Stimulated activated CD8-positive, alpha-beta memory T cell treated with anti-CD3 and anti-CD28 coated beads, Interleukin-12 subunit alpha, Interleukin-12 subunit beta, amount 100 ng/mL, for 4 hours (primary cell): ENCODE results near the gene TRPM3.

Experiments
- DNase-seq: peaks from one replicate; pipeline ENCODE4 v3.0.0-alpha.2; 2020; ENCODE audit warnings: low read depth

TRPM3 gene

DNA sequence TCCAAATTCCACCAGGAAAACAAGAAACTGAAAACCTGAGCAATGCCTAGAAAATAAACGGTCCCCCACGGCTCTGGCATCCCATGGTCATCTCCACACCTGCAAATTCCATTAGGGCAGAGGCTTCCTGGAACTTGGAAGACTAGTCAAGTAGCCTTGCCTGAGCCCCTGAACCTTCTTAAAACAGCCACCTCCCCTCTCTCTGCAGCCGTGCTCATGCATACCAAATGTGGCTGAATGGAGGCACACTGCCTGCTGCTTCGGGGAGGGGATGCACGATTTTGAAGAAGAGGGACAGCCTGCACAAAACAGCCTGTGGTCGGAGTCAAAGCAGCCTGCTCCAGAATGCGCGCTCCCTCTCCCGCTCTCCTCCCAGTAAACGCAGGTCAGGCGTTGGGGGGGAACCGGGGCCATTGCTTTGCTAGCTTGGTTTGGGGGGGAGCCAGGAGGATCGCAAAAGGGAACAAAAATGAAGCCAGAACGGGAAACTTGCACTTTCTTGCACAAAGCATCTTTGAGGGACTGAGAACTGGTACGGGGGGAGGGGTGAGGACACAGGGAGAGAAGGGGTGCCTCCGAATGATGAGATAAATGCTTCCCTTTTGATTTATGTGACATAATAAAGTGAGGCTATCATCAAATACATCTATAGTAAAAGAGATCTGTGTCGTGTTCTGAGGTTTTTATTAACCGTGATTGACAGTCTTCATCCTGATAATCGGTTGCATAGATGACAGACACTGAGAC, at the start of gene TRPM3:
Gene TRPM3, minus strand, starts transcription at position 347 of the 747 bp plus-strand sequence. Its CDS starts 267 bp downstream, at position 80.
- no peak for DNase-seq

DNA sequence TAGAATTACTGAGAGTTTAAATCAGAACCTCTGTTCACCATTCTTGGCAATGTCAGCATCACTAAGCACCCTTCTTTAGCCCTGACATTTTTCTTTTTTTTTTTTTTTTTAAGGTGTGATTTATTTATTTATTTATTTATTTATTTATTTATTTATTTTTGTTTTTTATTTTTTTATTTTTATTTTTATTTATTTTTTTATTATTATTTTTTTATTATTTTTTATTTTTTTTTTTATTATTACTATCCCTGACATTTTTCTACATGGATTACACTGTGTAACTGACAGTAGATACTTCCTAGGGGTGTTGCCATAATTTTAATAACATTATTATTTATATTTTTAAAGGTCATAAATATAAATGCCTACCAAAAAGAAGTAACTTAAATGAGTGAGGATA, 47.0 kb upstream of the TRPM3 start:
- no peak for DNase-seq

DNA sequence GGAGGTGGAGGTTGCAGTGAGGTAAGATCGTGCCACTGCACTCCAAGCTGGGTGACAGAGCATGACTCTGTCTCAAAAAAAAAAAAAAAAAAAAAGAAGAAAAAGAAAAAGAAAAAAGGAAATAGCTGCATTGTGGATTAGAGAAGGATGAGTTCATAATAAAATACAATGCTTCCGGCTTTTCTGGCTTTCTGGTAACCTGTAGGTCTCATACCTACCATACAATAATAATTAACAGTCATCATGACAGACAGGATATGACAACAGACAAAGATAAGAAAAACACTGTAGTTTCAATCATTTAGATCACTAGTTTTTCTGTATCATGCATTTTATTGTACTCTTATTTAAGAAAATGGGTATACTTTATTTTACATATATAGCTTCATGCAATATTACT, 40.7 kb upstream of the TRPM3 start:
- DNase-seq, result no peak

DNA sequence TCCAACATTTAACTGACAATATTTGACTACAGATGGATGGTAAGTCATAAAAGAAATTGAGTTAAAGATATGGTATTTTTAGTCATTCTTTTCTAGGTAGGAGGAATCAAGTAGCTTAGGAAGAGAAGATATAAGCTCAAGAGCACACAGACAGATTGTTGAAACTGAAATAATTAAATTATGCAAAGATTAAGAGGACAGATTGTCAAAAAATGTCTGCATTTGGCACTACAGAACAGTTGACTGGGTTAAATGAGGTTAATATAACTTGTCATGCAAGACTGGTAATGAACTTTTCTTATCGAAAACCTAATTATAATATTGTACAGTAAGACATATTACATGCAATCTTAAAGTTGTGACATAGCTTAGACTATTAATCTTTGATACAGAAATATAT, 36.3 kb upstream of the TRPM3 start:
- no peak for DNase-seq

DNA sequence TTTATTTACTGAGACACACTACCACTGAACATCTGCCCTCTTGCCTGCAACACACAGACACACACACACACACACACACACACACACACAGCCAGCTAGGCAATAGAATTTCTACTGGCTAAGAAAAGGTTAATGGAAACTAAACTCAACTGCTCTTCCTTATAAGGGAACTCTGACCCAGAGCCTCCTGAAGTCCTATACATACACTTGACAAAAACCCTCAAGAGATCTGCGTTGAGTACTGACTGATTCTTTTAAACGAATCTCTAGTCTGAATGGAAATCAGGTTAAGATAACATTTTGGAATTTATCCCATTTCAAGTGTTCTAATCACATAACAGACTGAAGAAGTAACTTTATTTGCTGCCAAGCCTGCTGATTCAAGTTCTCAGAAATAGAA, 25.9 kb upstream of the TRPM3 start:
- DNase-seq, result no peak

DNA sequence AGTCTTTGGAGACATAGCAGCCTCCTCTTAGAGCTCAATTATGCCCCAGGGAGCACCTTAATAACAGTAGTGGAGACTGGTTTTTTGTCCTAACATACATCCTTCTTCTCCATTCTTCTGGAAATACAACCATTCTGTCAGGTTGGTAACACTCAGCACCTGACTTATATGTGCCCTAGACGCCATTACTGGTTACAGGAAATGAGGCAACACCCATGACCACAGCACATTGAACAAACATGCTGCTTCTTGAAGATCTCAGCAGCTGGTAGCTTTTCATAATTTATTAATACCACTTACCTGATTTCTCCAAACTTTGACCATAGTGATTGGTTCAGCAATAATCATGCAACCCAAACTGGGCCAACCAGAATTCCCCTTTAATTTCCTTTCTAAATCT, 25.1 kb upstream of the TRPM3 start:
- DNase-seq, result no peak

DNA sequence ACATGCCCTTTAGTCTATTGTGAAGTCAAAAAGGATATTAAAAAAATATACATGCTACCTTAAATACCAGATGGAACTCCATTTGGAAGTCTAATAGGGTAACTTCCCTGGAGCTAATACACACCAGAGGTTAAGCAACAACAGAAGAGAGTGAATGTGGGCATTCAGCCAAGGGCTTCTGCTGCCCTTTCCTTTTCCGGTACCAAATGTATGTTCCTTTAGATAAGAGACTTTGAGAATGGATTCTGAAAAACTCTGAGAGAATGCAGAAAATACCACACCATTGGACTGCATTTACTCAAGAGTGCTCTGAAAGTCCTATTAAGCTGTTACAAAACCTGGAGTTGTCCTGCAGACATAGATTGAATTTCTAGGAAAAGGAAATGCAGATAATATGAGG, 23.8 kb upstream of the TRPM3 start:
- no peak for DNase-seq

DNA sequence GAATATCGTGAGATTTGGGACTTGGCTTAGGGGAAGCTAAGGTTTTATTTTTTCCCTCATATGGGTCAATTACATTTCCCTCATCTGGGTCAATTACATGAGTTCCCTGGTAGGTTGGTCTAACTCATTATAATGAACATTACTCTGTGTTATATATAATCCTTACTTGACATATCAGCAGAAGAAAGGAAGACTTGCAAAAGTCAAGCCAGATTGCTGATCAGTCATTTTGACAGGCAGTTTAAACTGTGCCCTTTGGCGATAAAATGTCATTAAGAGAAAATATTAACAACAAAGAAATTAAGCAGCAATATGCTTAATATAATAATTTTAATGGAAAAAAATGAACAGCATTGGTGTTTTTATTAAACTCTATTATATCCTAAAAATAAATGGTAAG, 23.1 kb upstream of the TRPM3 start:
- no peak for DNase-seq

DNA sequence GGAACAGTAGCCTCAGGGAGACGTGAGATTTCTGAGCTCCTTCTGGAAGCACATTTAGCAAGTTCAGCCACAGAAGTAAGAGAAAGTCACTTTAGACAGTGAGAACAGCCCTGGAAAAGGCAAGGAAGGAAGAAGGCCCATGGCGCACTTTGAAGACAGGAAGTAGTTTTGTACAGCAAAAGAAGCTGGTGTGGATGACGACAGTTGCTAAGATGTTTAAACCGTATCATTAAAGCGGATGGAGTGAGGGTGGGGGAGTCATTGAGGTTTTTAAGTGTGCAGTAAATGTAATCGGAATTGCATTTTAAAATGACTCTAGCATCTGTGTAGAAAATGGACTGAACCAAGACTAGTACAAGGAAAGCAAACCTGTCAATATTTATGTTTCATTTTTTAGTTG, 15.3 kb upstream of the TRPM3 start:
- DNase-seq, result no peak

DNA sequence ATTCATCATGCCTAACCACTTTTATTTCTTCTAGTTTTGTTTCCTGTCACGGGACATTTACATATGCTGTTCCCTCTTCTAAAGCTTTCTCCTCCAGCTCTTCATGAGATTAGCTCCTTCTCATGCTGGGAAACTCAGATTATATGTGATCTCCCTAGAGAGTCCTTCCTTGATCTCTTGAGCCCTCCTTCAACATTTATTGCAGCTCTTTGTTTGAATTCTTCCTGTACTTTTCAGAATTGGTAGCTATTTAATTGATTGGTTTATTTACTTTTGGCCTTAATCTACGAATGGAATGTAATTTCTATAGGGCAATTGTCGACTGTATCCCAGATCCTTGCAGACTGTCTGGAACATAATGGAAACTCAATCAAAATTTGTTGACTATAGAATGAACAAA, 9.7 kb upstream of the TRPM3 start:
- DNase-seq, result no peak

DNA sequence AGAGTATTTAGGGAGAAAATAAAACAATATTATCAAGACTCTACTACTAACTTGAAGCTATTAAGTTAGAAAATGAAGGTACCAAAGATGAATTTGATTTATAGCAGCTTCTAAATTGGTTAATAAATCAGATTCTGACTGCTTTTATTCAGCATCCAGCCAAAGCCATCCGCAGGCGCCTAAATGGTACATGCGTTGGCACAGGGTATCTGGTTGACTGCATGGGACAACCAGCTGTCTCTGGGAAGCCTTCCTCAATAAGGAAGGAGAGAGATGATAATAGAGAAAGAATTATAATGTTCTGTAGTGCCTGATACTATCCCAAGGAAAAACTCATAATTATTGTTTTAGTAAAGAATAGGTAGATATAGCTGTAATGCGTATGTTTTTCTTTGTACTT, 9.1 kb upstream of the TRPM3 start:
- no peak for DNase-seq

DNA sequence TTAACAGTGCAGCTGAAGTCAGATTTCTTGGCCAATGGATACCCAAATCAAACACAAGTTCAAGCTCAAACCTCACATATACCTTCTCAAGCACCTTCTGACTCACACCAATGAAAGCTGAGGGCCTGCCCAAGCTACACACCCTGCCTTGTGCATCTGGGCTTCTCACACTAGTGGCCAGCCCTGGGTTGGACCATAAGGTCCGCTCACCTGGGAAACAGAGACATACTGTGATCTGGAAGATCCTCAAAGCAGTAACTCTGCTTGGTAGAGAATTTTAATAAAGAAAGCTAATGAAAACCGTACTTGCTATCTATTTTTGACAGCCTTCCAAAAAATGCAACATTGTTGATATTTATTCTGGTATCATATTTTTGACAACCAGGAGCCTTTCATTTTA, 7.4 kb upstream of the TRPM3 start:
- no peak for DNase-seq

DNA sequence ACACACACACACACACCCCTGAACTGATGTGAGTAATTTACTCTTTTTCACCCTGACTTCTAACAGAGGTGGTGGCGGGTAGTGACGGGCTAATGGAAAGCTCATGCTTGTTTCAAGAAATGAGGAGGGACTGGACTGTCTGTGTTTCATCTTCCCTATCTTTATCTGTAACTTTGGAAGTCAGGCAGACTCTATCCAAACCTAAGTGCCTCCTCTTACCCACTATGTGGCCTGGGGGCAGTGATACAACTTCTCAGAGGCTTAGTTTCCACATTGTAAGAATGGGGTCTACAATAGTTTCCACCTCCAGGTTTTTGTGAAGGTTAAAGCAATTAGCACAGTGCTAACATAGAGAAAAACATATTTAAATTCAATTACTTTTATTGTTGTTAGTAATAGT, 5.9 kb upstream of the TRPM3 start:
- no peak for DNase-seq

DNA sequence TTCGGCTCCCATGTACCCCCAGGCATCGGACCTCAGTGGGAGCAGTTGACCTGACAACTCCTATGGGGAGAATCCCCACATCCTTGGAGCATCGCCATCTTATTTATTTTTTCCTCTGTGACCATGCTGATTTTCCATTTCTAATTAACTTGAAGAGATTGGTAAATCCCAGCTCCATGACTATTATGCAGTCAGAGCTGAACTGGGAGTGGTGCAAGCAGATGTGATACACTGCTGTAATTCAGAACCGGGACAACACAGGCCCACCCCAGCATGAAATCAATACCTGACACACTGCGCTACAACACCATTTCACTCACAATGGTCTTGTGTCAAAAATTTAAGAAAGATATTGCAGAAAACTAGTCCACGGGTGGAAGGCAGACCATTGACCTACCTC, 1.0 kb upstream of the TRPM3 start:
- no peak for DNase-seq

DNA sequence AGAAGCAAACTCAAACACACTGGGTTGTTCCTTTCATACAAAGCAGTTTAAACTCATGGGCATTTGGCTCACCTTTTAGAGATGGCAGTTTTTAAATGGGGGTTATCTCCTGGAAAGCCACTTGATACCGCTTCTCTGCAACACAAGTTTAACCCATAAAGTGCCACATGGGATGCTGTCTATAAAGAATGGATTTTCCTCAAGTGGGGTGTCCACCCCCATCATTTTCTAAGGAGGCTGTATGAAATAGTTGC, 528 bp upstream of the TRPM3 start:
- DNase-seq, result no peak

DNA sequence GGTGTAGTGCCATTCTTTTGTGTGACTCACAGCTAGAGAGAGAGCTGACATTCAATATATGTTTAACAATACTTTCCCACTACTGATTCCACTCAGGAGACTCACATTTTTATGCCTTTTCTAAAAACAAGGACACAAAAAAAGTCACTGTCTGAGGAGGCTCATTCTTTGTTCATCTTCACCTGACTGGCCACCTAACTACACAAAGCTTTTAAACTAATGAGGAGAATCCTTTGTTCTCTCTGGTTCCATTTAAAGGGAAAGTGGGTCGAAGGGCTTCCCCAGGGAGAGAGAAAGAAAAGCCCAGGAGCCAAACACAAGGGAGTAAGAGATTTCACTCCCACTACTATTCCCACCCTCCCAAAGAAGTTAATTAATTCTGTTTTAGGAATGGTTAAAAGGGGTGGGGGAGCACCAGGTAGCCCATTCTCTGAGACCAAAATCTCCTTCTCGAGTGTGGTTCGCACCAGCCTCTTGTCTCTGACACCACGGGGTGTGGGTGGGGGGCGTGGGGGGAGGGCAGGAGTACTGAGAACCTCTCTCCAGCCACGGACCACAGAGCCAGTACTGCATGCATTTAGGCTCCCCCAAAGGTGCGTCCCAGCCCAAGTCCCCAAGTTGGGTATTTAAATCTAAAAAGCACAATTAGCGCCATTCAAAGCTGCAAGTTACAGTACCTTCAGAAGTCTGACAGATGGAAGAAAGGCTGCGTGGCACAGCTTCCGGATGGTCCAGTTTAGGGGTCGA, 747 bp downstream of the TRPM3 start:
- DNase-seq, result no peak

DNA sequence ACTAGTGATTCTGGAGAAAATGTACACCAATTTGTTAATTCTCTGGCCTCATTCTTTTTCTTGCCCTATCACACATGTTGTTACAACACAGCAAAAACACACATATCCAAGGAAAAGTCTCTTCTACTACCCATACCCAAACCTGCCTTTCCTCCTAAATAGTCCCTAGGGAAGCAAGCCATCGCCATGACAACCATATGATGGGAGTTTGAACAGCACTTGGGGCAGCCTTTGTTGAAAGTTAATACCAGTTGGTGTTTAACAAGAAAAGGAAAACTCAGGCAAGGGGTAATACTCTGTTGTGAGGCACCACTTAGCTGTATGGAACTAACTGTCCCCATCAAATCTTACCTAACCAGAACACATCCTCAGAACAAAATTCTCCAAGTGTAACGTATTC, 1.7 kb downstream of the TRPM3 start:
- no peak for DNase-seq

DNA sequence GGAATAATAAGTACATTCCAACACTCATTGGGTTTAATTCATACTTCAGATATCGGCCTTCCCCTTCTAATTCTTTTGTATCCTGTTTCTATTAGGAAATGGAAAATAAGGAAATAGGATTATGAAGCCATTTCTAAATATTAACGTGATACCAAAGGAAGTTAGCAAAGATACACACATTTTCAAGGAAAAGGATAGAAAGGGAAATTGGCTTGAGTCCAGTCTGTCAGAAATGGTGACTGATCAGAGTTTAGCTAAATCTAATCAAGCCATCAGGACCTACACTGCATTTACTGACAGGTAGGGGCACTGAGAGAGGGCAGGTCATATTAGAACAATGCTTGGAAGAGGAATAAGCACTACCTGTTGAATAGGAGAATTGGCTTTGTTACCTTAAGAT, 3.1 kb downstream of the TRPM3 start:
- no peak for DNase-seq

DNA sequence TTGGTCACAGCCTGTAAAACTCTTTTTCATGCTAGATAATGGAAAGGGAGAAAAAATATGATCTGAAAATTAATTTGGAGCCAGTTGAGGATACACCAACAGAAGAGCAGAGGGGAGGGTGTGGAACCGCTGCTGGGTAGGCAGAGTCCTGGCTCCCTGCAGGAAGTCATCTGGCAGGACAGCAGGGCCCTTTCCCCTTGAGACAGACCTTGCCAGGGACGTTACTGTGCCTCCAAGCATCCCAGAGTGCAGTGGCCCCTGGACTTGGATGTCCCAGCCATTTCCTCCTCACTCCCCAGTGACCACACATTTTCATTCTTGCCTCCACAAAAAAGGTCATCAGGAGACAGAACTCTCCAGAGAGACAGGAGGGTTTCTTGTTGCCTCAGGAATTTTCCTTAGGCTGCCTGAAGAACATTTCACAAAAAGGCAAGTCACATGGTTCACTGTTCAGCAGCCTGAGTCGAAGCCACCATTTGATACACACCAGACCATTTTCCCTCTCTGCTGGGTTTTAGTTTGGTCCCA, 5.9 kb downstream of the TRPM3 start:
- no peak for DNase-seq

DNA sequence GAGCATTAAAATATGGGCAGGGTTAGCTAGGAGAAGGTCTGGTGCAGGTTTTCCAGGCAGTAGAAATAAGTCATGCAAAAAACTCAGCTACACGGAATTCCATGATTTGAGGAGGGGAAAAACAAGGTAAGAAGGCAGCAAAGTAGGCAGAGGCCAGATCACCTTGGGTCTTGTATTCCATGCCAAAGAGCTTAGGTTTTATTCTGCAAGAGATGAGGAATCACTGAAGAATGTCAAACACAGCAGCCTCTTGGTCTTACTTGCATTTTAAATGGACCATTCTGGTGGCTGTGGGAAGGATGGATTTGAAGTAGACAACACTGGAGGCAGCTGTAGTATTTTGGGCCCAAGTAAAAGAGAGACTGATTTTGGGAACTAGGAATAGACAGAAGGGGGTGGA, 8.6 kb downstream of the TRPM3 start:
- no peak for DNase-seq

DNA sequence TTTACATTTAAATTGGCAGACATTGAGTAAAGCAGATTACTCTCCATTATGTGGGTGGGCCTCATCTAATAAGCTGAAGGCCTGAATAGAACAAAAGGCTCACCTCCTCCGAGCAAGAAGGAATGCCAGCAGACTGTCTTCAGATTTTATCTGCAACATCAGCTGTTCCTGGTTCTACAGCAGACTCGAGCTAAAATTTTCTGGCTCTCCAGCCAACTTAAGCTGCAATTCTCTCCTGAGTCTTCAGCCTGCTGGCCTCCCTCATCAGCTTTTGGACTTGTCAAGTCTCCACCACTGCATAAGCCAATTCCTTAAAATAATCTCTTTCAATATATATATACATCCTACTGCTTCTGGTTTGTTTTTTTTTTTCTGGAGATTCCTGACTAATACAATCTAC, 12.5 kb downstream of the TRPM3 start:
- DNase-seq, result no peak

DNA sequence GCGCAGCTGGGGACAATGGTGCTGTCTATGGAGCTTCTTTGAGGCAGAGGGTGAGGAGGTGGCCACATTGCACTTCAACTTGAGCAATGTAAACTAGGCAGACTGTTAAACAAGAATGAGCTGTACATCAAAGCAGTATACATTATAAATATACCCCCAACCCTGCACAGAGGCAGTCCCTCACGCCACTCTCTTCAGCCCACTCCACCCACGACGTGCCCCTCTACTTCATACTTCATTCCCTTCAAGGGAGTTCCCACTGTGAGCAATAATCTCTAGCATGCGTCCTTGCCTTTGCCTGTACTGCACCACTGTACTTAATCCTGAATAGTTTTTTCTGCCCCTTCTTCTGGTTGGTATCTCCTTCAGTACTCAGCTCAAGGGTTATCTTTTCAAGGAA, 14.4 kb downstream of the TRPM3 start:
- no peak for DNase-seq

DNA sequence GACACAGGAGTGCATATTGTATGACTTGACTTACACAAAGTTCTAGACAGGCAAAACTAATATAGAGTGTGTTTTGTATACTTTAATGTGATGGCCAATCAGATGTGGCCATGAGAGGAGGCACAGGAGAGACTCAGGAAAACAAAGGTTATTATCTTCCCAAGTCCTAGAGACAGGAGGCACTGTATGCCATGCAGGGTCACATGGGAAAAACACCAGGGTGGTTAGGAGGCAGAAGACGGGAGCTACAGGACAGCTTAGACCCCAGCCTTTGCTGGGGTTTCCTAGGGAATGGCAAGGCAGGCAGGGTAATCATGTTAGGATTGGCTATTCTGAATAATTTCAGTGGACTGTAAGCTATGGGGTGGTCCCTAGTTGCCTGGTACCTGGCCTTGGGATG, 16.2 kb downstream of the TRPM3 start:
- no peak for DNase-seq

DNA sequence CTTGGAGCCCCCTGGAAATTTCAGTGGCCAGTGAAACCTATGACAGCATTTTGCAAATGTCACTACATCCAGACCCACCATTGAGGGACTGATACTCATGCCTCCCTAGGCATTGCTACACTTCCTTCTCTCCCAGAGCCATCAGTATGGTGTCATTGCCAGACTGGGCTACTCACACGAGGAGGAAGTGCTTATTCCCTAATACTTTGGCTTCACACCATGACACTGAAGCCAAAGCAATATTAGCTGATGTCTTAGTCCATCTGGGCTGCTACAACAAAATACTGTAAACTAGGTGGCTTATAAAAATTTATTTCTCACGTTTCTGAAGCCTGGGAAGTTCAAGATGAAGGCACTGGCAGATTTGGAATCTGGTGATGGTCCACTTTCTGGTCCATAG, 22.6 kb downstream of the TRPM3 start:
- DNase-seq, result no peak
